Fibroblast of the aortic adventitia (primary cell): Measurements from ENCODE around the gene ARID3A. TPM values are rescaled to one million over a fixed set of nuclear protein-coding genes. Genes with fewer than 3 reads are reported as not detected.

Experiments
- DNase-seq: peaks from one replicate; pipeline ENCODE4 v3.0.0-alpha.2; 2010; ENCODE audit warnings: low read depth
- H3K4me3 ChIP-seq: 2 replicates; pipeline ENCODE4 v1.5.1; 2011; ENCODE audit warnings: low read depth, mild to moderate bottlenecking, control low read depth, low read length, moderate library complexity
- CTCF ChIP-seq: IDR thresholded peaks from 2 replicates; pipeline ENCODE4 v1.5.1; 2011; ENCODE audit warnings: mild to moderate bottlenecking, low read length, control low read depth, inconsistent platforms; ENCODE audit not compliant: insufficient read depth
- total RNA-seq: library from RNA; depleted of rRNA; stranded (reverse); fragments of >200 nt; gene quantifications from 2 replicates; pipeline ENCODE4 v1.2.3, GENCODE V29; 2012; ENCODE audit warnings: low replicate concordance

ARID3A gene
- total RNA-seq, 1 donor = 11.2 TPM

- H3K4me3 ChIP-seq = no peak overlapping the region
- TF ChIP-seq CTCF = no peak
- no peak for DNase-seq
Measured at GRCh38 chr19:900302-901111, 25.3 kb upstream of the ARID3A start.

GRCh38 chr19:901216-902092 is 24.4 kb upstream of the ARID3A start:
- H3K4me3 ChIP-seq = no peak overlapping the region
- DNase-seq = no peak
- no peak for TF ChIP-seq CTCF

- DNase-seq = no peak
- no peak overlapping the region for H3K4me3 ChIP-seq
- TF ChIP-seq CTCF = no peak
Measured at GRCh38 chr19:902093-902370, 23.8 kb upstream of the ARID3A start.

GRCh38 chr19:902446-903226 is 23.2 kb upstream of the ARID3A start:
- H3K4me3 ChIP-seq = no peak overlapping the region
- no peak for DNase-seq
- TF ChIP-seq CTCF = no peak

- DNase-seq = no peak
- H3K4me3 ChIP-seq = no peak overlapping the region
- TF ChIP-seq CTCF = no peak
Measured at GRCh38 chr19:903266-903797, 22.5 kb upstream of the ARID3A start.

- no peak overlapping the region for H3K4me3 ChIP-seq
- no peak for DNase-seq
- no peak for TF ChIP-seq CTCF
Measured at GRCh38 chr19:904545-904944, 21.3 kb upstream of the ARID3A start.
